NCI-H1092 treated with DMSO at 0.1 percent for 48 hours (cell line): ENCODE results near the gene NR3C2.
"Not testable (repeated sequence)": the region's sequence is repeated elsewhere in the genome, so short reads cannot be mapped to it uniquely, and the experiment has no call there.

Experiments
- DNase-seq: peaks from one replicate; lab custom pipeline; 2025; lab: John Stamatoyannopoulos, UW

The NR3C2 gene

DNA sequence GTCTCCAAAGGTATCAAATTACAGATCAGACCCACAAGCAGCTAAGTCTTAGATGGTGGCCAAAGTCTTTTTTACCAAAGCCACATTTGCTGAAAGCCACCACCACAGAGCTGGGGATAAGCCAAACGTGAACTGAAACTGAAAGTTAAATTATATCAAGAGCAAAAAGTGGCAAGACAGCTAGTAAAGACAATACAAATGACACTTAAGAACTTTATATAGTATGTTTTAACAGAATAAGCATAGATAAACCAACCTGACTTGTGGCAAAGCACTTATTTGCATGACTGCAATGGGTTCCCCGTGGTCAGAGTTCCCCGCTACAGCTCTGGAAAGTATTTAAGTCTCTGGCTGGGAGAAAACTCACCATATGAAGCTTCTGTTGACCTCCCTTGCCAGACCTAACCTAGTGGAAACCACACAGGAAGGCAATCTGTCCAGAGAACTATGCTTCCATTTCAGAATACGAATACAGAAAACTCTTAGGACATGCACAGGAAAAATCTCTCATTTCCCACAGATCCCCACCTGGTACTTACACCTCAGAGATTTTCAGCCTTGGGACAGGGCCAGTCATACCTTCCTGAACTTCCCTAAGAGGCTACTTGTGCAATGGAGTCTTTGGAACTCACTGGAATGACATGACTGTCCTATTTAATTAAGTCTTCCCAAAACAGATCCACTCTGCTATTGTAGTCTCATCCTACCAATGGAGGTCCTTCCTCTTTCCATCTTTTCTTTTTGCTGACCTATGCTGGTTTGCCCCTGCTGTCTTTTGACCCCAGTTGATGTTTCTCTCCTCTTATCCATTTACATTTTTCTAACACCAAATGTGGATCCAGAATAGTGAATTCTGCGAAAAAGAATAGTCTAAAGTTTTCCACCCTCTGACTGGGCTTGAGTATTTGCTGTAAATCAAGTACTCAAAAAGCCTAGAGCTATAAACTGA lies 225.1 kb downstream of the NR3C2 start:
- no peak for DNase-seq

DNA sequence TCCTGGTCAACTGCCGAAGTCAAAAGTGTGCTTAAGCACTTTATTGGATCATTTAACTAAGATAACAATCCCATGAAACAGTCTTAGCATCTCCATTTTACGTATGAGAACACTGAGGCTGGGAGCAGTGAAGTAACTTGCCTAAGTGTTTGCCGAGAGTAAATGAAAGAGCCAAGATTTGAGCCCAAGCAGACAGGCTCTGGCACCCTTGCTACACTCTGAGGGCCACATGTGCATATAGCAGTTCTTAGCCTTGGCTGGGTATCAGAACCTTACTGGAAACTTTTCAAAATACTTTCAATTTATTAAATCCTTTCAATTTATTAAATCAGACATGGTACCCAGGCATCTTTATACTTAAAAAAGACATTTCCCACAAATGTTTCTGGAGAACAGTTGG lies 225.9 kb downstream of the NR3C2 start:
- DNase-seq: no peak

DNA sequence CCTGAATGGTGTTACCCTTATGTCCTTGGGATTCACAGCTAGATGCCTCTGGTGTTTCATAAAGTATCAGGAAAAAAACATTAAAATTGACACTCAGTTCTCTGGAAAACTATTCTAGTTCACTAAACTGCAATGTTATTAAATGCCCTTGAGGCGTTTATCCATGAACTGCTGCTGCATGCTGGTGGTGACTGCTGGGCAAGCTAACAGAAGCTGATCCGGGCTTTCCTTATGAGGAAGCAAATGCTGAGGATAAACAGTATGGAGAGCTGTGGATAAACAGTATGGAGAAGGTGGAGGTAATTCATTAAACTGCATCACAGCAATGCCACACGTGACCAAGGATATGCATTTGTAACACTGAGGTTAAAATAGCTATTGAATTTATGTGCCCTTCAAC lies 227.0 kb downstream of the NR3C2 start:
- no peak for DNase-seq

DNA sequence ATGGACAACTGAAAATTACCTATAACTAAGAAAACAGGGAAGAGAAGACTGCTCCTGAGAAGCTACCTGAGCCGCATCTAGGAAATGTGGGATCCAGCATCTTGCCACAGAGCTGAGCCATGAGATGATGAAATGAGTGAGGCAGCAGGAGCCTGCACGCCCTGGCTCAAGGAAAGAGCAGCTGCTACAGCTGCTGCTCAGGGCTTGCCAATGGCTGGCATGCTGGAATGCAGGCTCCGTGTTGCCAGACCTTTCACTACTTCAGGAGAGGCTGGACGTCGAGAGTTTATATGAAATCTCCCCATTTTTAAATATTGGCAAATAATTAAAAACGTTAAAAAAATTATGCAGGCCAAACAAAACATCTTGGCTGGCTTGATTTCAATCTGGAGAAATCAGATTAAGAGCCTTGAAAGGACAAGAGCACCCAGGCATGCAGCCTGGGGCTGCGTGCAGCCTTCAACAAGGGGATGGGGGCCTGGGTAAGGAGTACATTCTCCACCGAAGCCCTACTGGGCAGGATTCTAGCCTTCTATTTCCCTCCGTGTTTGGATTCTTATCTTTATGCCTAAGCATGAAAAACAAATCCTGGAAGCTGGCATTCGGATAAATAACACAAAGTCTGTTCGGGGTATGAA lies 227.6 kb downstream of the NR3C2 start:
- no peak for DNase-seq

DNA sequence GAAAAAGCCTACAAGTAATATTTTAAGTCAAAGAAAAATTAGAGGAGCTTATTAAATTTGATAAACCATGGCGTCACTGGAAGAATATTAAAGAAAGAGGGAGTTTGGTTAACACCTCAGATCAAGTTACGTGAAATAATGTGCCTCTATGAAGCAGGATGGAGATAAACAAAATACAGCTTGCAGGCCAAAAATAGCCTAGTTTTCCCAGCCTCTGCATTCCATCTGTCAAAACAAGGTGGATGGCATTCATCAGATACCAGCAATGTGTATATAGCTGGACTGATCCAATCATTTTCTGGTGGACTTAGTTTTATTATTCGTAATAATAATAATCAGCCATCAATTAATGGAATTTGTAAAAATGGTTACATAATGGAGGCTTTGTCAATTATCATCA lies 230.7 kb downstream of the NR3C2 start:
- DNase-seq: no peak

DNA sequence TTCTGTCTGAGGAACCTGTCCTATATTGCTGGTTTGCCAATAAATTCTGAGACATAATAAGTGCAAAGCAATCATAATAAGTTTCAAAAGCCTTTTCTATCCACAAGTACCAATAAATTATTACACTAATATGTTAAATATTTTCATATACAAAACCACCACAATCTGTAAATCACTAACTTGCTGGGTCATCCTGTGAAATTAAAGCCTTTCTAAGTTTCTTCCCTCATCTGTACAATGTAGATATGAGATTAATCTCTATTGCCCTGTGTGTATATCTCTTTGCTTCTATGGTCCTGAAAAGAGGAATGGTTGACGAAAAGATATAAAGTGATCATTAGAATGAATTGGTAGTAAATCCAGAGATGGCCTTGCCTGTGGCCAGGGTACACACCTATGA lies 231.6 kb downstream of the NR3C2 start:
- DNase-seq: no peak

DNA sequence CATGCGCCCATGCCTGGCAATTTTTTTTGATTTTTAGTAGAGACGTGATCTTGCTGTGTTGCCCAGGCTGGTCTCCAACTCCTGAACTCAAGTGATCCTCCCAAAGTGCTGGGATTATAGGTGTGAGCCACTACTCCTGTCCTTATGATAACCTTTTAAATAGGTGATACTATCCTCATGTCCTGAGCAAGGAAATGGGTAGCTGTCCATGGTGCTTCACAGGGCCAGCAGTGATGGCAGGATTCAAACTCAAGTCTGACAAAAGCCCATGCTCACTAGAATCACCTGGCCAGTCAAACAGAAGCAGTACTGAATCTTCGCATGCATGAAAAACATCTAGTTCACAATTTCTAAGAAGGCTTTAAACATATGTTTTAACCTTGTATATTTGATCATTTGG lies 235.1 kb downstream of the NR3C2 start:
- DNase-seq: no peak

DNA sequence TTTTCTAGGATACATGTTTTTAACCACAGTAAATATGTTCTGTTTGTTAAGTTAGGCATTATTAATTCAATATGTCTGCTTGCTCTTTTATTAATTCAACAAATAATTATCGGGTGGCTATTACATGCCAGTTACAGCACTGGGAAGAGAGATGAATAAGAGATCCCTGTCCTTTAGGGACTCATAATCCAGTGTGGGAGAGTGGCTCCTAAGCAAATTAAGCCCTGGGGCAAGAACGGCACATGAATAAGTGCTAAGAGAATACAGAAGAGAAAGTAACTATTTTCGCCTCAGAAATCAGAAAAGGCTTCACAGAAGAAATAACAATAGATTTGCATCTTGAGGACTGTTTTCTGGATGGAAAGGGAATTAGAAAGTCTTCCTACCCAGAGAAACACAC lies 236.7 kb downstream of the NR3C2 start:
- no peak for DNase-seq

DNA sequence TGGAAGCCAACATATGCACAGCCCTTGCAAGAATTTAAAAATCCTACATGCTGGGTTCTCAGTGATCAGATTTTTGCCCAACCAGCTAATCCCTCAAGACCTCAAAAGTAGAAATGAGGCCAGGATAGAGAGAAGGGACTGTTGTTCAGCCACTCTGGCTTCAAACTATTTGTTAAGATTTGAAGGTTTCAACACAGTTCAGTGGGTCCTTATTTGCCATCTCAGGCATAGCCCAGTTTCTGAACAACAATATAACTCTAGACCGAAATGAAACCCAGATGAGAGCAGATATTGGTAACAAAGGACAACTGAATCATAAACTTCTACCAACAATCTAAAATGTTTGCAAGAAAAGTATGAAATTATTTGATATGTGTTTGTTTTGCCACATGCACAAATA lies 237.3 kb downstream of the NR3C2 start:
- DNase-seq: no peak

DNA sequence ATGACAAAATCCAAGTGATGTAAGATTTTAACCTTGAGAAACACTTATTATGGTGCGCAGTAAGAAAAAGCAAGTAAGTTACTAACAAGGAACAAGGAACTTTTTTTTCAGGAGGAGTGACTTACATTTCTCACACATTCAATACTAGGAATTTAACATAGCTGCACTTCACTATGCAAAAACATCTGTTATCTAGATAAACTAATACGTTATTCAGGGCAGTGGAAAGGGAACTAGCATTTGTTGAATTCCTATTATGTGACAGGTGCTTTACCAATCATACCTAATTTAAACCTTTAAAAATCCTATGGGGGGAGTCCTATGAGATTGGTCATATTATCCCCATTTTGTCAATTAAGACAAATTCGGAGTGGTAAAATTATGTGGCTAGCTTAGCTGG lies 238.0 kb downstream of the NR3C2 start:
- no peak for DNase-seq

DNA sequence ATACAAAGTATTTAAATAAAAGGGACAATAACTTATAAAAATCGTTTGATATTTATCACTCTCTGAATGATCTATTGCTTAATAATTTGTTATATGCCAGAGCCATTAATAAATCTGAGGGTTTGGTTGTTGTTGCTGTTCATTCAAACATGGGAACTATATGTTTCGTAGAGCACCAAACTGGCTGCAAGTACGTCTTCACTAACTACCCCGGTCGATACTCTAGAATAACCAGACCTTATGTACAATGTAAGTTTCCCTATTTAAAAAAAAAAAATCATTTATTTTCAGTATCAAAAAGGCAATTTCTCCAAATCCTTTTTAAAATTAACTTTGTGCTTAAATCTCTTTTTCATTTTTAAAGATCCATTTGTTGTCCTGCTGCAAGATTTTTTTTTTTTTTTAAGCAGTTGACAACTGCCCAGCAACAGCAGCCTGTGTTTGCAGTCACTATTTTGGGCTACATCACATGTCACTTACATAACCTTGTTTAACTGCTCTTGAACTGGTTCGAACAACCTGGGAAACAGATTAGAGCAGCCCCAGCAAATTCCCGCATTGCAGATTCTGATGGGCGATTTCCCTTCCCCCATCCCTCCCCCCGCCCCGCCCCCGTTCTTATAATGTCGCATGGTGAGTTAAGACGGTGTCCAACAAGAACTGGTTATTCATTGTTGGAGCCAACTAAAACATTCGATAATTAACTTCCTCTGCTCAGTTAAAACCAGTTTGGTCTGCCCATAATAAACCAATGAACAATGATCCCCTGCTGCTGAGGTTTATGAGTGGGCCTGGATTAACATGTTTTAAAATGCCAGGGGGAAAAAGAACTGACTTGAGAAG lies 238.9 kb downstream of the NR3C2 start:
- DNase-seq: no peak

DNA sequence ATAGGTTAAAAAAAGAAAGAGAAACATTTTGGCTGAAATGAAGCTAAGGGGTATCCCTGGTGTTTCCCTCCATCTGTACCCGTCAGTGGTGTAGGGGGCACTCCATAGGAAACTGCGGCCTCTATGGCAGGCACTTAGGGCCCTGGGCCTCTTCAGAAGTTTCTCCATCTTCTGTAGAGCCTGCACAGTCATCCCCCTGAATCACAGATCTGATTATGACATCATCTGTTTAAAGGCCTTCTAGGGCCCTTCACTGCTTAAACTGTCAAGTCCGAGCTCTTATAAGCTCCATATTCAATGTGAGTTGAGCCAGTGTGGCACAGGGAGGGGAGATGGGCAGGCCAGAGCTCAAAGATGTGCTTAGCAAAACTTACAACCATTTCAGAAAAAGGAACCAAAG lies 241.3 kb downstream of the NR3C2 start:
- DNase-seq: no peak

DNA sequence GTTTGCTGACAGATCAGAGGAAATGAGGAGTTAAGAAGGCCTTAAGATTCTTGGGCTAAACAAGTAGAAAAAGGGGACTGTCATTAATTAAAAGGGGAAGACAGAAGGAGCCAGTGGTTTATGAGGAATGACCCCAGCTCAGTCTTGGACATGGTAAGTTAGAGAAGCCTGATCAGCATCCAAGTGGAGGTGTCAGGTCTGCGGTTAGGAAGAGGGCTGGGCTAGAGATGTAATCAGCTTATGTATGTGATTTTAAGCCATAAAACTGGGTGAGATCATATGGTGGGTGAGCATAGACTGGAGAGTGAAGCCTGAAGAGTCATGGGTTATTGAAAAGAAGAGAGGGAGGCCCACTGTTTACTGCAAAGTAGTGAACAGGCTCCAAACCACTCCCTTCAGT lies 246.1 kb downstream of the NR3C2 start:
- no peak for DNase-seq

DNA sequence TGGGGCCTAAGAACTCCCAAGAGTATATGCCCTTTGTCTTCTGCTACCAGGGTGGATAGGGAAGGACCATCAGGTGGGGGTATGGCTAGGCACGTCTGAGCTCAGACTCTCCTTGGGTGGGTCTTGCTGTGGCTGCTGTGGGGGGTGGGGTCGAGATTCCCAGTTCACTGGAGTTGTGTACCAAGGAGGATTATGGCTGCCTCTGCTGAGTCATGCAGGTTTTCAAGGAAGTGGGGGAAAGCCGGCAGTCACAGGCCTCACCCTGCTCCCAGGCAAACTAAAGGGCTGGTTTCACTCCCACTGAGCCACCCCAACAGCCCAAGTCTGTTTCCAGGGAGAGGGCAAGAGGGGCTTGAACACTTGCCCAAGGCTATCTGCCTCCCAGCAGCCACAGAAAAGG lies 249.7 kb downstream of the NR3C2 start:
- no peak for DNase-seq

DNA sequence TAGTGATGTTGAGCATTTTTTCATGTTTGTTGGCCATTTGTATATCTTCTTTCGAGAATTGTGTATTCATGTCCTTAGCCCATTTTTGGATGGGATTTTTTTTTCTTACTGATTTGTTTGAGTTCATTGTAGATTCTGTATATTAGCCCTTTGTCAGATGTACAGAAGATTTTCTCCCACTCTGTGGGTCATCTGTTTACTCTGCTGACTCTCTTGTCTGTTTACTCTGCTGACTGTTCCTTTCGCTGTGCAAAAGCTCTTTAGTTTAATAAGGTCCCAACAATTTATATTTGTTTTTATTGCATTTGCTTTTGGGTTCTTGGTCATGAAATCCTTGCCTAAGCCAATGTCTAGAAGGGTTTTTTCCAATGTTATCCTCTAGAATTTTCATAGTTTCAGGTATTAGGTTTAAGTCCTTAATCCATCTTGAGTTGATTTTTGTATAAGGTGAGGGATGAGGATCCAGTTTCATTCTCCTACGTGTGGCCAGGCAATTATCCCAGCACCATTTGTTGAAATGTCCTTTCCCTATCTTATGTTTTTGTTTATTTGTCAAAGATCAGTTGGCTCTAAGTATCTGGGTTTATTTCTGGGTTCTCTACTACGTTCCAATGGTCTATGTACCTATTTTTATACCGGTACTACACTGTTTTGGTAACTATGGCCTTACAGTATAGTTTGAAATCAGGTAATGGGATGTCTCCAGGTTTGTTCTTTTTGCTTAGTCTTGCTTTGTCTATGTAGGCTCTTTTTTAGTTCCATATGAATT lies 254.6 kb downstream of the NR3C2 start:
- DNase-seq: not testable (repeated sequence)

DNA sequence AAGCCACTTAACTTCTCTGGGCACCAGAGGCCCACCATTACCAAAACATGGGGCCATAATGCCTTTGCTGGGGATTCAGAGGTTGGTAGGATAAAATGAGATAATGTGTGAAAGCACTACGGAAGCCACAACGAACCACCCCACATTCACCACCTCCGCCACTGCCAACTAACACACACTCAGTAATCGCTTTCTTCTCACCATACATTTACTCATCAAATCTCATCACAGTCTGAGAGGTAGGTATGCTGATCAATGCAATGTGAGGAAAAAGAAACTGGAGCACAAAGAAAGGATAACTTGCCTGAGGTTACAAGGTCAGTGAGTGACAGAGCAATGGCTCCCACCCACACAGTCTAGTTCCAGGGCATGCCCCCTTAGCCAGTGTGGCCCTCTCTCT lies 257.3 kb downstream of the NR3C2 start:
- DNase-seq: no peak

DNA sequence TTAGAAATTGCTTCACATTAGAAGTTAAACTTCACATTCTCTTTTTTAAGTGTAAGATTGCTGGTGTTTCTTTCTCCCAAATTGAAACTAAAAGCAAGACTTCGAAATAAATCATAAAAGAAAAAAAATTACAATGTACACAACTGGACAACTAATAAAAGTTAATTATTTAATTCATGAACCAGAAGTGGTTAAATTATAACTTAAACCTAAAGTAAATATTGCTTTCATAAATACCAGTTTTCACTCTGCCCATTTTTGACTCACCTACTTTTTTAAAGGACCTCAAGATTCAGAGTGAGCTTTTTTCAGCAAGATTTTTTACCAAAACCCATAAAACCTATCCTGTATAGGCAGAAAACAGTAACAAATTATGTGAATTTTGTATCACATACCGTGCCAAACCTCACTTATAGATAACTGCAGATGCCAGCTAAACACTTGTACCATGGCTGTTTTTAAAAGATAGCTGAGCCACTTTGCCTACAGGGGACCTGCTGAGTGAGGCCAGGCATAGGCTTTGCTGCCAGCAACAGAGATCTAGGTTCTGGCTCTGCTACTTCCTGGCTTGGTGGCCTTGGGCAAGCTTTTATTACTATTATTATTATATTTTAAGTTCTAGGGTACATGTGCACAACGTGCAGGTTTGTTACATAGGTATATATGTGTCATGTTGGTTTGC lies 259.8 kb downstream of the NR3C2 start:
- no peak for DNase-seq

DNA sequence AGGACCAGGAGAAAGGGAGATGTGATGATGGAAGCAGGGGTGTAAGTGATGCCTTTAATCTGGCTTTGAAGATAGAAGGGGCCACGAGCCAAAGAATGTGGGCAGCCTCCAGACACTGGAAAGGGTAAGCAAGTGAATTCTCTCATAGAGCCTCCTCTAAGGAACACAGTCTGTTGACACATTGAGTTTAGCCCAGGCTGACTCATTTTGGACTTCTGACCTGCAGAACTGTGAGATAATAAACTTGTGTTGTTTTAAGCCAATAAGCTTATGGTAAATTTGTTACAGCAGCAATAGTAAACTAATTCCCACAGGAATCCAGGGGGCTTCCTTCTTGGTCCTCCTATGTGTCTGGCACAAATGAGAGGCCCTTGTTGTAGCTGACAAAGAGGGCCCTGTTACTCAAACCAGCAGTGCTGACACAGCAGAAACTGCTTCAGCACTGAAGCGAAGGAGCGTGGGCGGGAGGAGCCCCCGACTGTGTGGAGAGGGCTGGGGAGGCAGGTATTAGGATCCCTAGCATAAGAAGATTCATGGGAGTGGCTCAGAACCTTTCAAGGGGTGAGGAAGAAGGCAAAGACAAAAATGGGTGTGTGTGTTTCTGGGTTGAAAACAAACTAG lies 268.7 kb downstream of the NR3C2 start:
- no peak for DNase-seq

DNA sequence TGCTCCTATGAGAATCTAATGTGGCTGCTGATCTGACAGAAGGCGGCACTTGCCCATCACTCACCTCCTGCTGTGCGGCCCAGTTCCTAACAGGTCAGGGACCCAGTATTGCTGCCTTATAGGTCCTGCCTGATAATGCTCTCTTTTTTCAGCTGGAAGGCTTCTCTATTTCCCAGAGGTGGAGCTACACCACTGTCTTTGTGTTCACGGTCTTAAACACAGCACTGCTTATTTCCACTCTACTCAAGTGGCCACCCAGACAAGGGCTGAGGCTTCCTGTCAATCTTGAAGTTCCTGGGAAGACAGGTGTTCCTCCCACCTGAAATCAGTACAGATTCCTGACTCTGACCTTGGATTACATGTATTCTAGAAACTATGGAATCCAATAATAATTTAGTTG lies 270.6 kb downstream of the NR3C2 start:
- DNase-seq: no peak

DNA sequence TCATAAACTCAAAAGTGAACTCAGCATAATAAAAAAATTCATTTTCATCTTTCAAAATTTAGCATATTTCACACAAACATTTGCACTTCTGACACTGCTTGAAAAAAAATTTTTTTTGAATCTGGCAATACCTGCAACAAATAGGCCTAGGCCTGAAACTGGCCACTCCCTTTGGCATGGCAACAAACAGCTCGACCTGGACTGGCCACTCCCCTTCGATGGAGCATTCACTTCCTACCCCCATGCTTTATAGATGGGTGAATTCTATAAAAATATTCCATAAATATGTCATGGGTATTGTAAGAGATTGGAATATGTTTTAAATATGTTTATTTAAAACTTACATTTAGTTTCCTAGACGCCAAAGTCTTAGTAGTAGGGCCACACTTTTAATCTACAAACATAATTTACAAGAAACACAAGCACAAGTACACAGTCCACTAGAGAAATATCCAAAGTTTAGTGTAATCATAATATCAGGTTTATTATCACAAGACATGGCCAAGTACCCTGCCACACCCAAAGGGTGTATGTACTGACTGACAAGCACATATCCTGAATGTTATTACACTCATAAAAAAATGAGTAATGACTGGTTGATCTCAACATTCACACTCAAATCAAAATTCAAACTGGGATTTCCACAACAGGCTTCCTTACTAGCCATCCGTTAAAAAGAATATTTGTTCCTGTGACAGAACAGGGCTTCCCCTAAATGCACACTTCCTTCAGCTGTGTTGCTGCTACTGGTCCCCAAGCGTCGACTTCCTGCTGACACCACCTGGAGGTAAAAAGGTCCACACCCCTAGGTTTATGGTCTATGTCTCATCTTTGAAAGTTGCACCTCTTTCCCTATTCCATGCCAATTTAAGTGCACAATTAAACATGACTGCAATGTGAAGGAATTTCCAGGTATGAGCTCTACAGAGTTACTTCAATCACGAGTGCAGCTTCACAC lies 271.5 kb downstream of the NR3C2 start:
- DNase-seq: no peak
